ENCODE data around the gene METTL22.

METTL22 gene, protein sequence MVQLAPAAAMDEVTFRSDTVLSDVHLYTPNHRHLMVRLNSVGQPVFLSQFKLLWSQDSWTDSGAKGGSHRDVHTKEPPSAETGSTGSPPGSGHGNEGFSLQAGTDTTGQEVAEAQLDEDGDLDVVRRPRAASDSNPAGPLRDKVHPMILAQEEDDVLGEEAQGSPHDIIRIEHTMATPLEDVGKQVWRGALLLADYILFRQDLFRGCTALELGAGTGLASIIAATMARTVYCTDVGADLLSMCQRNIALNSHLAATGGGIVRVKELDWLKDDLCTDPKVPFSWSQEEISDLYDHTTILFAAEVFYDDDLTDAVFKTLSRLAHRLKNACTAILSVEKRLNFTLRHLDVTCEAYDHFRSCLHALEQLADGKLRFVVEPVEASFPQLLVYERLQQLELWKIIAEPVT

DNA sequence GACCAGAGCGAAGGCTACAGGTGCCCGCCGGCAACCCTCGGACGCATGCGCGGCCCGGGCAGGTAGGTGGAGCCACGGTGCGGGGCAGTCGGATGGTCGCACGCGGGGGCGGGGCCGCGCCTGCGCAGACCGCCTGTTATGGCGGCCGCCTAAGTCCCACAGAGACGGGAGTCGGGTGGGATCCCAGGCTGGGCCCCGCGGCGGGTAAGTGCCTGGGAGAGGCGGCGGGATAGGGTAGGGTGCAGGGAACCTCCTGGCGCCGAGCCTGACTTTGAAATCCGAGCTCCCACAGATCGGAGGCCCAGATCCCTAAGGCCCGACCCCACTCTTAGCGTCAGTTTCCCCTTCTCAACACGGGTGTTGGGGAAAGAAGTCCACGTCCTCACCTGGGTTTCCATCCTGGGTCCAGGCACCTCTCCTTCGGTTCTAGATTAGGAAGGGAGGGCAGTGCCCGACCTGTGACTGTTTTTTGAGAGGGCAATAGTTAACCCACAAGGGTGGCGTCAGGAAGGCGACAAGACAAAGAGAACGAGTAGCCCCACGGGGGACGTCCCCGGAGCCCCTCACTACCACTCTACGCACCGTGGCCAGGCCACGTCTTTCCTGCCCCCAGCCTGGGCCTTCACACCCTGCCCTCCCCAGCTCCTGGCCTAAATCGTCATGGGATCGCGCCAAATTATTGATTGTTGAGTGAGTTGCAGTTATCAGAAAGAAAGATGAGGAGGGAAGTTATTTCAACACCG lies at the start of gene METTL22:
METTL22 (plus strand) TSS at position 127 of the 743 bp plus-strand sequence. CDS start 3,968 bp downstream, outside the sequence.
- Histone ChIP-seq H3K4me1 (ENCODE audit: control insufficient read depth, insufficient read depth, low read length) (peaks cover 8% of the 10 kb centered on the region), H3K27ac (ENCODE audit: low read length) (peak within 1 kb of the TSS; percentile 53), H3K4me3 (ENCODE audit: low read length in 2 of 2) (peak within 1 kb of the TSS; percentile 94 to 99), H3K9ac (ENCODE audit: low read length in 2 of 2) (peak within 1 kb of the TSS; percentile 97 to 99), H3K9me3 (ENCODE audit: control insufficient read depth in 2 of 2, low read length in 2 of 2) (no peaks in the 10 kb centered on the region), H3K27me3 (ENCODE audit: control insufficient read depth in 1 of 2, insufficient read depth in 2 of 2, low read length in 2 of 2) (peaks cover 0 to 3% of the 10 kb centered on the region in 2 donors), H3K36me3 (ENCODE audit: control insufficient read depth in 2 of 2, insufficient read depth in 2 of 2, low read length in 2 of 2) (peaks cover 8 to 9% of the 10 kb centered on the region in 2 donors)

DNA sequence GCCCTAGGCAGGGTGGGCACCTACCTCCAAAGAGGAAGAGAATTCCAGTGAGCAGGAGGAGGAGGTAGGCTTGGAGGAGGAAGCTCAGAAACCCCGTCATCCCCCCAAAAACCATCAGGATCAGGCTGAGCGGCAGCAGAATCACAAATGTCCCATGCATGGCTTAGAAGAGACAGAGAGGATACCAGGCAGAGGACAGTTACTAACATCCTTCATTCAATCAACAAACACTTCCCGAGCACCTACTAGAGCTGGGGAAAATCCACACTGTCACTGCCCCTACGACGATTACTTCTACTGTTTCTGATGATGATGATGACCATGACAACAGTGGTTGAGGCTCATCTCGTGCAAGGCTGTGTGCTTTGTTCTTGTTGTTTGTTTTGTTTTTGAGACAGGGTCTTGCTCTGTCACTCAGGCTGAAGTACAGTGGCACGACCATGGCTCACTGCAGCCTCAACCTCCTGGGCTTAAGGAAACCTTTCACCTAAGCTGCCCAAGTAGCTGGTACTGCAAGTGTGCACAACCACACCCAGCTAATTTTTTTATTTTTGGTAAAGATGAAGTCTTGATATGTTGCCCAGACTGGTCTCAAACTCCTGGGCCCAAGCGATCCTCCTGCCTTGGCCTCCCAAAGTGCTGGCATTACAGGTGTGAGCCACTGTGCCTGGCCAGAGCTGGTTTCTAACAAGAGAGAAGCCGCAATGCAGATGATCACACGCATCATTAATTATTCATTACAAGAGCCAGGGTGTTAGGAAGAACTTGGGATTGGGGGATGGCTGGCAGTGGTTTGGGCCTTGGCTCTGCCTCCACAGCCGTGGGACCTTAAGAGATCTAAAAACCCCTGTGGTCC lies 49.2 kb upstream of the METTL22 start:
- Histone ChIP-seq H3K27me3 (ENCODE audit: control insufficient read depth in 1 of 2, insufficient read depth in 2 of 2, low read length in 2 of 2) (peaks cover 41 to 46% of the 10 kb centered on the region in 2 donors), H3K9me3 (ENCODE audit: control insufficient read depth in 2 of 2, low read length in 2 of 2) (no peaks in the 10 kb centered on the region), H3K27ac (ENCODE audit: low read length) (no peak overlapping the region), H3K9ac (ENCODE audit: low read length in 2 of 2) (no peak overlapping the region), H3K36me3 (ENCODE audit: control insufficient read depth in 2 of 2, insufficient read depth in 2 of 2, low read length in 2 of 2) (no peaks in the 10 kb centered on the region), H3K4me3 (ENCODE audit: low read length in 2 of 2) (no peak overlapping the region), H3K4me1 (ENCODE audit: control insufficient read depth, insufficient read depth, low read length) (peaks cover 7% of the 10 kb centered on the region)

DNA sequence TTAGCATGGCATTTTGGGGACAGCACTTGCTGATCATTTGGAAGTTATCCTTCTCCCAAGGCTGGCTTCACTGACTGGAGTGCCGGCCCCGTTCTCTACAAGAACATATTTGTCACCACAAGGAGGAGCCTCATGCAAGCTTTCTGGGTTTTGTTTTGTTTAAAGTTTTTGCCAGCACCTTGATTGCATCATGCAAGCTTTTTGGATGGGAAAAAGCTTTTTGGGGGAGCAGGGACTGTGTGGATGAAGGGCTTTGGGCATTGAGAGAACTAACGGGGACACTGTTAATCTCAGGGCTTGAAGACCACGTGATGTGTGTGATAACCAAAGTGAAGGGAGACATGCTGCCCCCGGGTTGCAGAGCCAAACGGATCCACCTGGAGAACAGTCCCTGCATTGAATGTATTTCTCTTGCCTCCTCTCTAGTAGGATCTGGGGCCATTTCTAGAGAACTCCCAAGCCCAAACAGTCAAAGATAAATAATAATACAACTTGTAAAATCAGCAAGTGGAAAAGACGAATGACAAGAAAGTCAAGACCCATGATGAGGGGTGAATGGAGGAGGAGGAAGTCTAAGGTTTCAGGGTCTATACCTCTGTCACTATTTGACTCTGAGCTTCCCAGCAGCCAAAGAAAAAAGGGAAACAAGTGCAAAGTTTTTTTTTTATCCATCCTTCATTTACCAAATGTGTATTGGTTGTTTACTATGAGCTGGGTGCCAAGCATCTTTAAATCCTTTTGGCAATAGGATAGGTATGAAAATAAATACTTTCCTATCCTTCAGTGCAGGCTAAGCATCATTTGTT lies 48.4 kb upstream of the METTL22 start:
- H3K4me1 ChIP-seq (ENCODE audit: control insufficient read depth, insufficient read depth, low read length), result no peaks in the 10 kb centered on the region
- H3K36me3 ChIP-seq (ENCODE audit: control insufficient read depth in 2 of 2, insufficient read depth in 2 of 2, low read length in 2 of 2), result no peaks in the 10 kb centered on the region
- no peaks in the 10 kb centered on the region for H3K9me3 ChIP-seq (ENCODE audit: control insufficient read depth in 2 of 2, low read length in 2 of 2)
- no peak overlapping the region for H3K4me3 ChIP-seq (ENCODE audit: low read length in 2 of 2)
- peaks cover 40 to 47% of the 10 kb centered on the region in 2 donors for H3K27me3 ChIP-seq (ENCODE audit: control insufficient read depth in 1 of 2, insufficient read depth in 2 of 2, low read length in 2 of 2)
- no peak overlapping the region for H3K27ac ChIP-seq (ENCODE audit: low read length)
- no peak overlapping the region for H3K9ac ChIP-seq (ENCODE audit: low read length in 2 of 2)

DNA sequence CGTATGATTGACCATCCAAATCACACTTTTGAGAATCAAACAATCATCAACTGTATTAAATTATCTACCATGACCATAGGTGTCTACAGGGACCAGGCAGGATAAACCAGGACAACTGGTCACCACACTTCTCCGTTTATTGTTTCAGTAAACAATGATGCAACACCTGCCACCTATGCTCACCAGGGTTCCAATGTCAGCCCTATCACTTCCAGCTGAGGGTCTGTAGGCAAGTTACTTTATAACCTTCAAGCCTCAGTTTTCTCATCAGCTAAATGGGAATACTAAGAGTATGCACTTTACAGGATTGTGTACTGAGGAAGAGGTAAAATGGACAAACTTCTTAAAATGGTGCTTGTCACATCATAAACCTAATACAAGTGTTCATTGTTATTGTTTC lies 46.1 kb upstream of the METTL22 start:
- H3K9me3 ChIP-seq (ENCODE audit: control insufficient read depth in 2 of 2, low read length in 2 of 2), result no peaks in the 10 kb centered on the region
- H3K36me3 ChIP-seq (ENCODE audit: control insufficient read depth in 2 of 2, insufficient read depth in 2 of 2, low read length in 2 of 2), result no peaks in the 10 kb centered on the region
- H3K27me3 ChIP-seq (ENCODE audit: control insufficient read depth in 1 of 2, insufficient read depth in 2 of 2, low read length in 2 of 2), result peaks cover 21 to 35% of the 10 kb centered on the region in 2 donors
- no peaks in the 10 kb centered on the region for H3K4me1 ChIP-seq (ENCODE audit: control insufficient read depth, insufficient read depth, low read length)
- no peak overlapping the region for H3K9ac ChIP-seq (ENCODE audit: low read length in 2 of 2)
- H3K27ac ChIP-seq (ENCODE audit: low read length), result no peak overlapping the region
- H3K4me3 ChIP-seq (ENCODE audit: low read length in 2 of 2), result no peak overlapping the region

DNA sequence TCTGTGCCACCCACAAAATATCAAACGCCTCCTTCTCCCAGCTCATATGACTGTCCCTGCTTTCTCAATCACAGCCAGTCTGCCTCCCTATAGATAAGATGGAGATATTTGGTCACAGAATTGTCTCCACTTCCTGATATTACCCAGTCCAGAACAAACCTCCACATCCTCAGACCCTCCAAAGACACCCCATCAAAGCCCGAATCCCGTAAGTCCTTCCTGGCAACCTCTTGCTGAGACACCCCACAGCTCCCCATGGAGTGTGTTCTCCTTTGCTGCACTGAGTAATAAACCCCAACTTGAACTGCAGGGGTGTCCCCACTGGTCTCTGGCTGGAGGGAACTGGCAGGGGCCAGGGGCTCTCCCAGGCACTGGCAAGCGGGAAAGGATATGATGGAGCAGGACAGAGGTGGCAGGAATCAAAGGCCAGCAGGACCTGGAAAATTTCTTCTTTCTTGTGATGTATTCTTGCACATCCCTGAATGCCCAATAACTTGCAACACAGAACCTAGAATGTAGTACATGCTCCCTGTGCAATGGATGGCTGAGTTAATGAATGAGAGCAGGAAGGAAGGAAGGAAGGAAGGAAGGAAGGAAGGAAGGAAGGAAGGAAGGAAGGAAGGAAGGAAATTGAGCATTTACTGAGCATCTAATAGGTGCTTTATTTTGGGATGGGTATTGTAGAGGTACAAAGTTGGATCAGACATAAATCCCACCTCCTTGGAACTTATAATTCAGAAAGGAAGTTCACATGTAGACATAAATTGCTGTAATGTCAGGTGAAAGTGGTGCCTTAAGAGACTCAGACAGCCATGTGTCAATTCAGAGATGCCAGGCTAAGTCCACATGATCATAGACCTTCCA lies 45.1 kb upstream of the METTL22 start:
- no peak overlapping the region for H3K27ac ChIP-seq (ENCODE audit: low read length)
- H3K9me3 ChIP-seq (ENCODE audit: control insufficient read depth in 2 of 2, low read length in 2 of 2), result no peaks in the 10 kb centered on the region
- H3K27me3 ChIP-seq (ENCODE audit: control insufficient read depth in 1 of 2, insufficient read depth in 2 of 2, low read length in 2 of 2), result peaks cover 21 to 31% of the 10 kb centered on the region in 2 donors
- no peak overlapping the region for H3K4me3 ChIP-seq (ENCODE audit: low read length in 2 of 2)
- no peaks in the 10 kb centered on the region for H3K4me1 ChIP-seq (ENCODE audit: control insufficient read depth, insufficient read depth, low read length)
- H3K9ac ChIP-seq (ENCODE audit: low read length in 2 of 2), result no peak overlapping the region
- H3K36me3 ChIP-seq (ENCODE audit: control insufficient read depth in 2 of 2, insufficient read depth in 2 of 2, low read length in 2 of 2), result no peaks in the 10 kb centered on the region

DNA sequence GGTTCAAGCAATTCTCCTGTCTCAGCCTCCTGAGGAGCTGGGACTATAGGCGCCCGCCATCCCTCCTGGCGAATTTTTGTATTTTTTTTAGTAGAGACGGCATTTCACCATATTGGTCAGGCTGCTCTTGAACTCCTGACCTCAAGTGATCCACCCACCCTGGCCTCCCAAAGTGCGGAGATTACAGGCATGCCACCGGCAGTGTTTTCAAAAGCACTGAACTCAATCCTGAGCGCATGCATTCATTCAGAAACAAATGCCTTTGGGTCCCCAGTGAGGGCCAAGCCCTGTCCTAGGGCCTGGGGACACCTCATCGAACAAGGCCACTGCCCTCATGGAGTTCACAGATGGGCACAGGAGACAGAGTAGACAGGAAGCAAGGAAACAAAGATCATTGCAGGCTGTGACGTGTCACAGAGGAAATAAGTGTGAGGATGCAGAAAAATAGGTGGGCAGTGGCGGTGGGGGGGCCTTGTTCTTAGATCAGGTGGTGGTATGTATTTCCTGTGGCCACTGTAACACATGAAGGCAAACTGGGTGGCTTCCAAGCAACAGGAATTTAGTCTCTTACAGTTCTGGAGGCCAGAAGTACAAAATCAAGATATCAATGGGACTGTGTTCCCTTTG lies 43.7 kb upstream of the METTL22 start:
- Histone ChIP-seq H3K4me1 (ENCODE audit: control insufficient read depth, insufficient read depth, low read length) (no peaks in the 10 kb centered on the region), H3K9ac (ENCODE audit: low read length in 2 of 2) (no peak overlapping the region), H3K9me3 (ENCODE audit: control insufficient read depth in 2 of 2, low read length in 2 of 2) (no peaks in the 10 kb centered on the region), H3K27ac (ENCODE audit: low read length) (no peak overlapping the region), H3K4me3 (ENCODE audit: low read length in 2 of 2) (no peak overlapping the region), H3K36me3 (ENCODE audit: control insufficient read depth in 2 of 2, insufficient read depth in 2 of 2, low read length in 2 of 2) (no peaks in the 10 kb centered on the region), H3K27me3 (ENCODE audit: control insufficient read depth in 1 of 2, insufficient read depth in 2 of 2, low read length in 2 of 2) (peaks cover 16 to 24% of the 10 kb centered on the region in 2 donors)

DNA sequence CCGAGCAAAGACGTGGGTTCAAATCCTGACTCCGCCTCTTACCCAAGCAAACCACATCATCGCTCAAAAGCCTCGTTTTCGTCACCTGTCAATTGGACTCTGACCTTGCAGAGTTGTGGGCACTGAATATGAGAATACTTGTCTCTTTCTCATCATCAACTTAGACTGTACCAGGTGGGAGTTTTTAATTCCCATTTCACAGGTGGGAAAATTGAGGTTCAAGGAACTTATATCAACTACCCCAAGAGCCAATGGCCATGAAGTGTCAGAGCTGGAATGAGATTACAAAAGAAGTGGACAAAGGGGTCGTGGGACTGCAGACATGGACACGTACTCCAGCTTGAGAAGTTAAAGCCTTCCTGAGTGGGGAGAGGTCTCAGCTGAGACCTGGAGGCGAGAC lies 41.9 kb upstream of the METTL22 start:
- Histone ChIP-seq H3K9ac (ENCODE audit: low read length in 2 of 2) (no peak overlapping the region), H3K4me1 (ENCODE audit: control insufficient read depth, insufficient read depth, low read length) (no peaks in the 10 kb centered on the region), H3K4me3 (ENCODE audit: low read length in 2 of 2) (no peak overlapping the region), H3K27ac (ENCODE audit: low read length) (no peak overlapping the region), H3K36me3 (ENCODE audit: control insufficient read depth in 2 of 2, insufficient read depth in 2 of 2, low read length in 2 of 2) (no peaks in the 10 kb centered on the region), H3K27me3 (ENCODE audit: control insufficient read depth in 1 of 2, insufficient read depth in 2 of 2, low read length in 2 of 2) (peaks cover 3 to 20% of the 10 kb centered on the region in 2 donors), H3K9me3 (ENCODE audit: control insufficient read depth in 2 of 2, low read length in 2 of 2) (no peaks in the 10 kb centered on the region)

DNA sequence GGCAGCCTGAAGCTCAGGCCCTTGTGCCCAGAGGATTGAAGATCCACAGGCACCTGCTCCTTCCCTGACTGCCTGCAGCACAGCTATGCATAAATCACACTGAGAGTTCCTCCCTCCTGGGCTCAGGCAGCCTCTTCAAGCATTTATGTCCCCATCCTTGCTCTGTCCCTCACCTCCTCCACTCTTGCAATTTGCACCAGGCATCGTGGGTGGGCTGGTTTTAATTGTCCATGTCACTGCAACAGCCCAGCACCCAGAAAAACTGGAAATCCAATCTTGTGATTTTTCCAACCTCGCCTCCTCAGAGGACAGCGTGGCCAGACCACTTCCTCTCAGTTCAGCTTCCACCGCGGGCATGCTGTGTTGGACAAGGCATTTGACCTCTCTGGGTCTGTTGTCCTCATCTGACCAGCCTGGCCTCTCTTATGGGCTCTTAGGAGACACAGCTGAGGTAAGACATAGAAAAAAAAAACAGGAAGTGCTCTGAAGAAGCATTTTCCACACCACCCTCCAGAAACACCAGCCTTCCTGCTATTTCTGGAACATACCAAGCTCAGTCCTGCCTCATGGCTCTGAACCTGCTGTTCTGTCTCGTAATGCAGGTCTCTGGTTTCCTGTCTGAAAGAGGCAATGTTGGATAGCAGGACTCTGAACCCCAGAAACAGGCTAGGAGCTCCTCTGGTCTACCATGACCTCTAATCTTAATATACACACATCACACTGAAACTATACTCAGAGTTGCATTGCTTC lies 39.5 kb upstream of the METTL22 start:
- Histone ChIP-seq H3K4me3 (ENCODE audit: low read length in 2 of 2) (no peak overlapping the region), H3K27me3 (ENCODE audit: control insufficient read depth in 1 of 2, insufficient read depth in 2 of 2, low read length in 2 of 2) (peaks cover 0 to 10% of the 10 kb centered on the region in 2 donors), H3K9me3 (ENCODE audit: control insufficient read depth in 2 of 2, low read length in 2 of 2) (no peaks in the 10 kb centered on the region), H3K27ac (ENCODE audit: low read length) (no peak overlapping the region), H3K4me1 (ENCODE audit: control insufficient read depth, insufficient read depth, low read length) (no peaks in the 10 kb centered on the region), H3K9ac (ENCODE audit: low read length in 2 of 2) (no peak overlapping the region), H3K36me3 (ENCODE audit: control insufficient read depth in 2 of 2, insufficient read depth in 2 of 2, low read length in 2 of 2) (no peaks in the 10 kb centered on the region)

DNA sequence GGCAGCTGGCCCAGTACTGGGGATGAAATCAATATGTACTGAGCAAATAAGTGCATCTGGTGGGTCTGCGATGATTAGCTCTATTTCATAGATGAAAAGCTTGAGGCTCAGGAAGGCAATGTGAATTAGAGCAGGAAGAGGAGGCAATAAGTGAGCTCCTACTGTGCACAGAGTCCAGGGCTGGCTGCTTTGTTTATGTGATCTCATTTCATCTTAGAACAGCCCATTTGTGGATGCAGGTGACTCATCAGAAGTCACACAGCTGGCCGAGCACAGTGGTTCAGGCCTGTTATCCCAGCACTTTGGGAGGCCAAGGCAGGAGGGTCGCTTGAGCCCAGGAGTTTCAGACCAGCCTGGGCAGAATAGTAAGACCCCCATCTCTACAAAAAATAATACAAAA lies 38.3 kb upstream of the METTL22 start:
- Histone ChIP-seq H3K4me3 (ENCODE audit: low read length in 2 of 2) (no peak overlapping the region), H3K9me3 (ENCODE audit: control insufficient read depth in 2 of 2, low read length in 2 of 2) (no peaks in the 10 kb centered on the region), H3K4me1 (ENCODE audit: control insufficient read depth, insufficient read depth, low read length) (no peaks in the 10 kb centered on the region), H3K36me3 (ENCODE audit: control insufficient read depth in 2 of 2, insufficient read depth in 2 of 2, low read length in 2 of 2) (no peaks in the 10 kb centered on the region), H3K27me3 (ENCODE audit: control insufficient read depth in 1 of 2, insufficient read depth in 2 of 2, low read length in 2 of 2) (peaks cover 3 to 9% of the 10 kb centered on the region in 2 donors), H3K9ac (ENCODE audit: low read length in 2 of 2) (no peak overlapping the region), H3K27ac (ENCODE audit: low read length) (no peak overlapping the region)

Measured in stomach smooth muscle (tissue), 2 donors.